Astrocyte of the cerebellum (primary cell): Measurements from ENCODE around the gene GARRE1.

Source experiments
- DNase-seq: peaks from one replicate; pipeline ENCODE4 v3.0.0-alpha.2; 2011; ENCODE audit warnings: low read depth
- H3K4me3 ChIP-seq: 2 replicates; pipeline ENCODE4 v1.5.1; 2011; ENCODE audit warnings: mild to moderate bottlenecking, low read depth, low read length, moderate library complexity
- CTCF ChIP-seq: IDR thresholded peaks from 2 replicates; pipeline ENCODE4 v1.5.1; 2012; ENCODE audit warnings: low read length, low read depth, moderate library complexity, mild to moderate bottlenecking; ENCODE audit errors: missing control alignments
- in situ Hi-C: cut with HindIII; loops from 2 replicates; pipeline ENCODE4 v1.10.0; 2017; ENCODE audit warnings: low sequenced_read_pairs

The GARRE1 gene

GRCh38 chr19:34254698-34255432 is 511 bp downstream of the GARRE1 start:
- TF ChIP-seq CTCF, result no peak
- H3K4me3 ChIP-seq, result peak overlapping the region; percentile 73
- in situ Hi-C loops, result no loop called here
- no peak for DNase-seq

- no peak for TF ChIP-seq CTCF
- H3K4me3 ChIP-seq, result peak overlapping the region; percentile 73
- DNase-seq, result no peak
- in situ Hi-C loops, result no loop called here
Observed at GRCh38 chr19:34255546-34255945, 1.2 kb downstream of the GARRE1 start.

GRCh38 chr19:34256835-34257558 is 2.6 kb downstream of the GARRE1 start:
- in situ Hi-C loops, result no loop called here
- TF ChIP-seq CTCF, result no peak
- DNase-seq, result no peak
- H3K4me3 ChIP-seq, result no peak overlapping the region

GRCh38 chr19:34257559-34257924 is 3.2 kb downstream of the GARRE1 start:
- no peak for DNase-seq
- H3K4me3 ChIP-seq, result no peak overlapping the region
- no peak for TF ChIP-seq CTCF
- in situ Hi-C loops, result no loop called here

GRCh38 chr19:34259367-34260095 is 5.2 kb downstream of the GARRE1 start:
- in situ Hi-C loops, result no loop called here
- H3K4me3 ChIP-seq, result no peak overlapping the region
- DNase-seq, result no peak
- no peak for TF ChIP-seq CTCF

GRCh38 chr19:34260771-34261173 is 6.4 kb downstream of the GARRE1 start:
- no peak for DNase-seq
- H3K4me3 ChIP-seq, result no peak overlapping the region
- TF ChIP-seq CTCF, result no peak
- in situ Hi-C loops, result no loop called here
